Fibroblast of lung (primary cell): ENCODE results near the gene TSPAN2. TPM values are rescaled to one million over a fixed set of nuclear protein-coding genes. Genes with fewer than 3 reads are reported as not detected.
A peak's percentile ranks its signal among the peaks of the same experiment; 100 is the strongest.

Experiments
- DNase-seq, 2 donors: peaks; one replicate each; pipeline versions ENCODE4 v3.0.0 to v3.0.0-alpha.2; 2010; ENCODE audit warnings: low read depth in 2 of 2
- H2AFZ ChIP-seq: 2 replicates; pipeline ENCODE4 v1.5.1; 2012; ENCODE audit warnings: low read length, control low read depth, inconsistent platforms
- H3K27ac ChIP-seq: 2 replicates; pipeline ENCODE4 v1.5.1; 2011; ENCODE audit warnings: low read length, control low read depth; ENCODE audit not compliant: insufficient read depth
- H3K27me3 ChIP-seq: 2 replicates; pipeline ENCODE4 v1.5.1; 2011; ENCODE audit warnings: mild to moderate bottlenecking, low read length; ENCODE audit not compliant: control insufficient read depth, insufficient read depth
- H3K36me3 ChIP-seq: 2 replicates; pipeline ENCODE4 v1.5.1; 2011; ENCODE audit warnings: low read length; ENCODE audit not compliant: control insufficient read depth, insufficient read depth
- H3K4me1 ChIP-seq: 2 replicates; pipeline ENCODE4 v1.5.1; 2011; ENCODE audit warnings: low read length; ENCODE audit not compliant: control insufficient read depth, insufficient read depth; ENCODE audit errors: extremely low read depth
- H3K4me2 ChIP-seq: 2 replicates; pipeline ENCODE4 v1.5.1; 2011; ENCODE audit warnings: low read length, control low read depth; ENCODE audit not compliant: insufficient read depth; ENCODE audit errors: extremely low read depth
- H3K4me3 ChIP-seq, 4 experiments: fragments of 200-600 bp in 1 of 4; sonication (generic) in 1 of 4; replicated peaks in 1 of 4; 2 replicates each; pipeline ENCODE4 v1.5.1; 2011 to 2016; ENCODE audit warnings: low read length in 4 of 4, low read depth in 3 of 4, mild to moderate bottlenecking in 3 of 4, control low read depth in 2 of 4, inconsistent platforms in 1 of 4, mixed read lengths in 1 of 4; ENCODE audit not compliant: insufficient read depth in 1 of 4; ENCODE audit errors: control extremely low read depth in 1 of 4
- H3K79me2 ChIP-seq: 2 replicates; pipeline ENCODE4 v1.5.1; 2012; ENCODE audit warnings: mild to moderate bottlenecking, low read length, inconsistent platforms; ENCODE audit not compliant: control insufficient read depth, insufficient read depth
- H3K9ac ChIP-seq: 2 replicates; pipeline ENCODE4 v1.5.1; 2011; ENCODE audit warnings: mild to moderate bottlenecking, low read length, control low read depth; ENCODE audit not compliant: insufficient read depth
- H3K9me3 ChIP-seq: 2 replicates; pipeline ENCODE4 v1.5.1; 2012; ENCODE audit warnings: low read depth, low read length; ENCODE audit not compliant: control insufficient read depth, insufficient read depth
- H4K20me1 ChIP-seq: 2 replicates; pipeline ENCODE4 v1.5.1; 2011; ENCODE audit warnings: low read length; ENCODE audit not compliant: control insufficient read depth, insufficient read depth; ENCODE audit errors: extremely low read depth
- CTCF ChIP-seq, 2 donors: IDR thresholded peaks in 1 of 2; conservative IDR thresholded peaks in 1 of 2; 1 replicate in 1 of 2; 2 replicates in 1 of 2; pipeline ENCODE4 v1.5.1; 2011 to 2012; ENCODE audit warnings: low read length in 2 of 2, control low read depth in 1 of 2, inconsistent platforms in 1 of 2, low read depth in 1 of 2, mild to moderate bottlenecking in 1 of 2
- EZH2 ChIP-seq: IDR thresholded peaks from 2 replicates; pipeline ENCODE4 v1.5.1; 2012; ENCODE audit warnings: low read length, control low read depth, mild to moderate bottlenecking; ENCODE audit errors: missing control alignments
- polyA plus RNA-seq, 2 donors: library from polyadenylated mRNA; depleted of rRNA in 1 of 2; stranded (reverse) in 1 of 2; unstranded in 1 of 2; fragments of >200 nt; gene quantifications; 2 replicates each; pipeline ENCODE4 v1.2.1, GENCODE V29; 2011 to 2012; ENCODE audit warnings: missing spikeins in 1 of 2
- total RNA-seq: library from RNA; depleted of rRNA; stranded (reverse); fragments of >200 nt; gene quantifications from 2 replicates; pipeline ENCODE4 v1.2.1, GENCODE V29; 2014

TSPAN2 gene
- total and polyA plus RNA-seq, 2 donors (not counting 1 experiment from before 2014, with no cell fraction given), result 0.08 to 0.66 TPM

- no peaks in the 10 kb centered on the region for H3K9me3 ChIP-seq
- H3K79me2 ChIP-seq, result no peaks in the 10 kb centered on the region
- no peaks in the 10 kb centered on the region for H3K4me1 ChIP-seq
- H4K20me1 ChIP-seq, result no peaks in the 10 kb centered on the region
- TF ChIP-seq CTCF (conservative IDR thresholded peaks at IDR 0.05 in 1 of 2, IDR thresholded peaks at IDR 0.05 in 1 of 2; ENCODE audit: low read depth in 1 of 2, low read length in 2 of 2) (no peak), EZH2 (no peak)
- no peaks in the 10 kb centered on the region for H3K27me3 ChIP-seq
- H3K36me3 ChIP-seq, result no peaks in the 10 kb centered on the region
- no peak overlapping the region for H3K9ac ChIP-seq
- DNase-seq, result peak in 1 of 2 donors; percentile 81
- no peak overlapping the region for H3K27ac ChIP-seq
- no peak overlapping the region for H3K4me3 ChIP-seq
- no peak overlapping the region for H2AFZ ChIP-seq
- H3K4me2 ChIP-seq, result no peak overlapping the region
Measured at GRCh38 chr1:115063228-115063901, 25.9 kb downstream of the TSPAN2 start.

- no peak overlapping the region for H3K27ac ChIP-seq
- DNase-seq, result peak in 1 of 2 donors; percentile 91
- H3K4me3 ChIP-seq, result no peak overlapping the region
- no peaks in the 10 kb centered on the region for H3K27me3 ChIP-seq
- no peaks in the 10 kb centered on the region for H3K79me2 ChIP-seq
- TF ChIP-seq CTCF (conservative IDR thresholded peaks at IDR 0.05 in 1 of 2, IDR thresholded peaks at IDR 0.05 in 1 of 2; ENCODE audit: low read depth in 1 of 2, low read length in 2 of 2), result no peak
- no peak for TF ChIP-seq EZH2
- no peaks in the 10 kb centered on the region for H4K20me1 ChIP-seq
- H3K9me3 ChIP-seq, result no peaks in the 10 kb centered on the region
- no peaks in the 10 kb centered on the region for H3K4me1 ChIP-seq
- H3K4me2 ChIP-seq, result no peak overlapping the region
- no peak overlapping the region for H2AFZ ChIP-seq
- no peak overlapping the region for H3K9ac ChIP-seq
- H3K36me3 ChIP-seq, result no peaks in the 10 kb centered on the region
Measured at GRCh38 chr1:115062542-115063004, 26.7 kb downstream of the TSPAN2 start.

- Histone ChIP-seq H3K79me2 (no peaks in the 10 kb centered on the region), H4K20me1 (no peaks in the 10 kb centered on the region), H3K9me3 (no peaks in the 10 kb centered on the region), H3K4me3 (no peak overlapping the region), H3K4me1 (no peaks in the 10 kb centered on the region), H2AFZ (no peak overlapping the region), H3K36me3 (no peaks in the 10 kb centered on the region), H3K9ac (no peak overlapping the region), H3K27ac (no peak overlapping the region), H3K4me2 (no peak overlapping the region), H3K27me3 (no peaks in the 10 kb centered on the region)
- no peak for DNase-seq
- TF ChIP-seq EZH2, result no peak
- no peak for TF ChIP-seq CTCF (conservative IDR thresholded peaks at IDR 0.05 in 1 of 2, IDR thresholded peaks at IDR 0.05 in 1 of 2; ENCODE audit: low read depth in 1 of 2, low read length in 2 of 2)
Measured at GRCh38 chr1:115060501-115060900, 28.8 kb downstream of the TSPAN2 start.
